Spleen (tissue), 11 donors: ENCODE results near the gene KCNQ1. TPM values are rescaled to one million over a fixed set of nuclear protein-coding genes. Genes with fewer than 3 reads are reported as not detected.

ENCODE experiments used
- DNase-seq: peaks from one replicate; pipeline ENCODE4 v3.0.0-alpha.2; 2020
- H3K27ac ChIP-seq, 8 donors: fragments of 200-600 bp; sonication (generic) in 7 of 8; 1 replicate in 4 of 8; 2 replicates in 4 of 8; pipeline versions ENCODE4 v1.5.0 to v1.8.0; 2016 to 2021; ENCODE audit warnings: inconsistent platforms in 4 of 8, mild to moderate bottlenecking in 4 of 8, moderate library complexity in 1 of 8
- H3K27me3 ChIP-seq, 7 donors: fragments of 200-600 bp; sonication (generic) in 6 of 7; replicated peaks in 1 of 7; 1 replicate in 4 of 7; 2 replicates in 3 of 7; pipeline versions ENCODE4 v1.5.0 to v1.8.0; 2016 to 2021; ENCODE audit warnings: inconsistent platforms in 3 of 7, mild to moderate bottlenecking in 1 of 7
- H3K36me3 ChIP-seq, 6 donors: fragments of 200-600 bp; sonication (generic) in 5 of 6; 1 replicate in 4 of 6; 2 replicates in 2 of 6; pipeline versions ENCODE4 v1.5.0 to v1.8.0; 2016 to 2021; ENCODE audit warnings: inconsistent platforms in 2 of 6
- H3K4me1 ChIP-seq, 6 donors: fragments of 200-600 bp; sonication (generic) in 5 of 6; 1 replicate in 3 of 6; 2 replicates in 3 of 6; pipeline versions ENCODE4 v1.5.0 to v1.8.0; 2016 to 2021; ENCODE audit warnings: inconsistent platforms in 3 of 6
- H3K4me3 ChIP-seq, 8 donors: fragments of 200-600 bp; sonication (generic) in 7 of 8; 1 replicate in 4 of 8; 2 replicates in 4 of 8; pipeline versions ENCODE4 v1.5.0 to v1.8.0; 2016 to 2021; ENCODE audit warnings: inconsistent platforms in 4 of 8, mild to moderate bottlenecking in 4 of 8, moderate library complexity in 2 of 8
- H3K9me3 ChIP-seq, 8 donors: fragments of 200-600 bp; sonication (generic) in 7 of 8; 1 replicate in 4 of 8; 2 replicates in 4 of 8; pipeline versions ENCODE4 v1.5.0 to v1.8.0; 2016 to 2021; ENCODE audit warnings: inconsistent platforms in 4 of 8
- POLR2A ChIP-seq, 3 donors: fragments of 450-650 bp; IDR thresholded peaks; one replicate each; pipeline ENCODE4 v1.5.1; 2017; ENCODE audit warnings: antibody characterized with exemption in 3 of 3, mild to moderate bottlenecking in 1 of 3
- POLR2AphosphoS5 ChIP-seq, 3 donors: sonication (generic); formaldehyde crosslinking; IDR thresholded peaks; one replicate each; pipeline ENCODE4 v1.5.1; 2017; ENCODE audit warnings: antibody characterized with exemption in 3 of 3
- WGBS, 5 donors: extraction: QIAGEN DNeasy Blood & Tissue Kit in 3 of 5; methylation state at CpG; one replicate each; pipeline versions ENCODE4 v1.1.5 to v1.1.7; 2013 to 2018; 5-methylcytosine and 5-hydroxymethylcytosine counted together
- intact Hi-C: fragments of 100-400 bp; cut with DNase I; formaldehyde crosslinking; loops from one replicate; pipeline ENCODE4 v1.15.0; 2023; ENCODE audit warnings: low total_unique reads
- polyA plus RNA-seq, 3 donors: library from polyadenylated mRNA; stranded (reverse); fragments of 200-250 nt; gene quantifications; one replicate each; pipeline ENCODE4 v1.2.1, GENCODE V29; 2013
- total RNA-seq, 7 donors: library from RNA; depleted of rRNA in 3 of 7; stranded (reverse); fragments of >200 nt in 3 of 7; fragmentation: NEBNext Ultra II Directional in 4 of 7; extraction: Animal tissue kit (Norgen Biotek cat#: 25700) in 4 of 7; gene quantifications; one replicate each; pipeline versions ENCODE4 v1.1.0 to v1.2.1, GENCODE V29; 2016 to 2021
- TF ChIP-seq, protein P1 (sequence below), 11 experiments: fragments of 200-600 bp in 7 of 11; fragments of 450-650 bp in 4 of 11; sonication (generic) in 4 of 11; IDR thresholded peaks in 8 of 11; conservative IDR thresholded peaks in 3 of 11; 1 replicate in 7 of 11; 2 replicates in 4 of 11; pipeline versions ENCODE4 v1.4.0 to v1.8.0; 2016 to 2021; ENCODE audit warnings: antibody characterized with exemption in 11 of 11, inconsistent platforms in 4 of 11, mild to moderate bottlenecking in 1 of 11
- donor health status: healthy with polysubstance abuse.
- donor health status: DM: no; HTN: no; CAD: no; lungs with moderate emphysema.
- donor health status: DM: no; HTN: no; CAD: no.
- donor health status: Bipolar disorder and iron deficiency.
- donor health status: healthy.
- donor health status: DM: no; HTN: no; CAD: no.
- donor health status: DM: yes; HTN: yes; CAD: no.

Gene KCNQ1
- total and polyA plus RNA-seq, 10 donors, result 3.3 to 21.6 (median 13.5) TPM

DNA sequence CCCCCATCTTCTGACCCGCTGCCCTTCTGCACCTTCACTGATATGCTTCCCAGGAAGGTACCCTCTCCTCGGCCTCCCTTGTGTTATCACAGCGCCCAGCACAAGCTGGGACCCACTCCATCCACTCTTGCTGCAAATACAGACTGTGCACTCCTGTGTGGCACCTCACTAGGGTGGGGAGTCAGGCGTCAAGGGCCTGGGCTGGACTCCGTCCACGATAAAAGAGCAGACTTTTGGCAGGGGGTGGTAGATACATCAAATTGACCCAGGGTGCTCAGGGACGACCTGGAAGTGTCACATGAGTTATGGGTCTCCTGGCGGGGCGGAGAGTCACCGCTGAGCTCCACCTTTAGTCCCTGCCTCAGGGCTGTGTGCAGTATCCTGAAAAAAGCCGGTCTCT, 1.4 kb upstream of the KCNQ1 start:
- intact Hi-C loops, result no loop called here
- Histone ChIP-seq H3K27me3 (peaks cover 0 to 60% (median 13%) of the 10 kb centered on the region in 7 donors), H3K27ac (no peak overlapping the region), H3K4me1 (peaks cover 15 to 51% (median 37%) of the 10 kb centered on the region in 6 donors), H3K4me3 (peak overlapping the region in 1 of 8 donors; percentile 81), H3K36me3 (no peaks in the 10 kb centered on the region), H3K9me3 (no peaks in the 10 kb centered on the region)
- DNase-seq, result no peak
- TF ChIP-seq POLR2AphosphoS5 (IDR thresholded peaks at IDR 0.05) (no peak), POLR2A (IDR thresholded peaks at IDR 0.05) (no peak)
- TF ChIP-seq, protein P1, sequence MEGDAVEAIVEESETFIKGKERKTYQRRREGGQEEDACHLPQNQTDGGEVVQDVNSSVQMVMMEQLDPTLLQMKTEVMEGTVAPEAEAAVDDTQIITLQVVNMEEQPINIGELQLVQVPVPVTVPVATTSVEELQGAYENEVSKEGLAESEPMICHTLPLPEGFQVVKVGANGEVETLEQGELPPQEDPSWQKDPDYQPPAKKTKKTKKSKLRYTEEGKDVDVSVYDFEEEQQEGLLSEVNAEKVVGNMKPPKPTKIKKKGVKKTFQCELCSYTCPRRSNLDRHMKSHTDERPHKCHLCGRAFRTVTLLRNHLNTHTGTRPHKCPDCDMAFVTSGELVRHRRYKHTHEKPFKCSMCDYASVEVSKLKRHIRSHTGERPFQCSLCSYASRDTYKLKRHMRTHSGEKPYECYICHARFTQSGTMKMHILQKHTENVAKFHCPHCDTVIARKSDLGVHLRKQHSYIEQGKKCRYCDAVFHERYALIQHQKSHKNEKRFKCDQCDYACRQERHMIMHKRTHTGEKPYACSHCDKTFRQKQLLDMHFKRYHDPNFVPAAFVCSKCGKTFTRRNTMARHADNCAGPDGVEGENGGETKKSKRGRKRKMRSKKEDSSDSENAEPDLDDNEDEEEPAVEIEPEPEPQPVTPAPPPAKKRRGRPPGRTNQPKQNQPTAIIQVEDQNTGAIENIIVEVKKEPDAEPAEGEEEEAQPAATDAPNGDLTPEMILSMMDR (IDR thresholded peaks at IDR 0.05 in 8 of 11, conservative IDR thresholded peaks at IDR 0.05 in 3 of 11), result no peak
- WGBS, 5 donors, result 62 to 84% (median 65%) methylated on average over 11 of the region's 11 CpGs

DNA sequence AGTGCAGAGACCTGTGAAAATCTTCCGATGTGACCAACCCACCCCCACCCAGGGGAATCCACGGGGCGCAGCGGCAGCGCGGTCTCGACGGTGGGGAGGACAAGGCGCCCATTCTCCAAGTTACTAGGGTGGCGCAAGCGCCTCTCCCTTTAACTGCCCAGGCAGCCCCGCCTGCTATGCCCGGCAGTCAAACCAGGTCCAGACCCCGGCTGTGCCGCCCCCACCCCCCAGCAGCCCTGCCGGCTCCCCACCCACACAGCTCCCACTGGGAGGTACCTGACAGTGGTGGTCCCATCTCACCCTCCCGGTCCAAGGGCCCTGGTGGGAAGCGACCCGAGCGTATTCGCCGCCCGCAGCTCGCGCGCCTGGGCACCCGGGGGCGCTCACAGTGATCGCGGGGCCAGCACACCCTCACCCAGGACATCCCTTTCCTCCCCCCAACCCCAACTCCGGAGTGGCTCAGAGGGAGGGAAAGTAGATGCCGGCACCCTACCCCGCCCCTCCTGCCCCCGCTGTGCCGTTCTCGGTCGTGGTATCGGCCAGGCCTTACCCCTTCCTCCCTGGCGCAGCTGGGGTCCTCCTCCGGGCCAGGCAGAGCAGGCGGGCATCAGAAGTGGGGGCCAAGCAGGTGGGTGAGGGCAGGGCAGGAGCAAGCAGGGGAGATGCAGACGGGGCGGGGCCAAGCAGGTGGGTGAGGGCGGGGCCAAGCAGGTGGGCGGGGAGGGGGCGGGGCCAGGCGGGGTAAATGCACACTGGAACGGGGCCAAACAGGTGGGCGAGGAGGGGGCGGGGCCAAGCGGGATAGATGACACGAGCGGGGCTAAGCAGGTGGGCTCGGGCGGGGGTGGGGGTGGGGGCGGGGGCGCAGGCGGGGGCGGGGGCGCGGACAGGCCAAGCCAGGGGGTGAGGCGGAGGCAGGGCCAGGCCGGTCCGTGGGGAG, 657 bp upstream of the KCNQ1 start, which contains the start of gene TRPM5:
Gene TRPM5 (minus strand): TSS at position 634 of the 940 bp plus-strand sequence. CDS start 21,478 bp downstream, outside the sequence.
- intact Hi-C loops, result no loop called here
- H3K4me1 ChIP-seq, result peaks cover 15 to 56% (median 38%) of the 10 kb centered on the region in 6 donors
- H3K27me3 ChIP-seq, result peaks cover 0 to 66% (median 13%) of the 10 kb centered on the region in 7 donors
- H3K27ac ChIP-seq, result peak within 1 kb of the TSS in 4 of 8 donors; percentile 20 to 90 (median 87)
- 5 to 28% (median 11%) methylated on average over 26 to 56 of the region's 64 CpGs for WGBS, 5 donors
- DNase-seq, result peak; percentile 91
- H3K9me3 ChIP-seq, result no peaks in the 10 kb centered on the region
- TF ChIP-seq POLR2AphosphoS5 (IDR thresholded peaks at IDR 0.05), result peak in 1 of 3 donors; percentile 8
- TF ChIP-seq, protein P1 (IDR thresholded peaks at IDR 0.05 in 8 of 11, conservative IDR thresholded peaks at IDR 0.05 in 3 of 11), result no peak
- peak within 1 kb of the TSS; percentile 27 to 81 (median 50) for H3K4me3 ChIP-seq
- no peaks in the 10 kb centered on the region for H3K36me3 ChIP-seq

DNA sequence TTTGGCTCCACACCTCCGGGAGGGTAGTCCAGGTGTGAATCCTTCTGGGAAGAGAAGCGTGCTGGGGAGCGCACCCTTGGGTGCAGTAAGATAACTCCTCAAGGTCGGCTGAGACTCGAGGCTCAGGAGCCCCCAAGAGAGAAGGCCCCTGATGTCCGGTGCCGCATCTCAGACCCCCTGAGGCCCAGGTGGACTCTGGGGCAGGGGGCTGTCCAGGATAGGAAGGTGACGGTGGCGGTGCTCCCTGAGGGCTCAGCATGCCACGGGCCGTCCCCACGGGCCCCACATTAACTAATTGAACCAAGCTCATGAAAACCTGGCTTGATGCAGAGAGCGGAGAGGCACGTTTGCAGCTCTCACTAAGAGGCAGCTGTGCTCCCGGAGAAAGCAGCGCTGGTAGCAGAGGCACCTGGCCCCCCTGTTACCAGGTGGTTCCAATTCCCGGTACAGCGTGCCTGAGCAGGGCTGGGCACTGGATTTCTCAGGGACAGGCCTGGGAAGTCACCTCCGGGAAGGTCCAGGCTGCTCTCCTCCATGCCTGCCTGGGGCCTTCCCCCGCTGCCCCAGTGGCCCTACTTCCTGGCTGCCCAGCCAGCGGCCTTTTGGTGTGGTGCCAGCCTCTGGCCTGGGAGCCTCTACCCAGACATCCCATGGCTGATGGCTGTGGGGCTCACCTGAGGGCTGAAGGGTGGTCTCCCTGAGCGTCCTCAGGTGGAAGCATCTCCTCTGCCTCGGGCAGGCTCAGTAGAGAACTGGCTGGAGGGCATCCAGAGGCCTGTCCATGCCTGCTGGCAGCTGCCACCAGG, 1.1 kb downstream of the KCNQ1 start:
- H3K4me1 ChIP-seq, result peaks cover 15 to 56% (median 38%) of the 10 kb centered on the region in 6 donors
- 60 to 69% (median 66%) methylated on average over 15 to 23 of the region's 23 CpGs for WGBS, 5 donors
- H3K4me3 ChIP-seq, result peak overlapping the region; percentile 27 to 81 (median 50)
- TF ChIP-seq POLR2A (IDR thresholded peaks at IDR 0.05) (no peak), POLR2AphosphoS5 (IDR thresholded peaks at IDR 0.05) (no peak)
- TF ChIP-seq, protein P1 (IDR thresholded peaks at IDR 0.05 in 8 of 11, conservative IDR thresholded peaks at IDR 0.05 in 3 of 11), result no peak
- H3K9me3 ChIP-seq, result no peaks in the 10 kb centered on the region
- intact Hi-C loops, result no loop called here
- H3K27ac ChIP-seq, result peak overlapping the region in 4 of 8 donors; percentile 20 to 90 (median 87)
- peaks cover 0 to 63% (median 13%) of the 10 kb centered on the region in 7 donors for H3K27me3 ChIP-seq
- peak; percentile 80 for DNase-seq
- peaks cover 0 to 8% (median 0%) of the 10 kb centered on the region in 6 donors for H3K36me3 ChIP-seq
